Hepatocyte (in vitro differentiated cells): ENCODE results near the gene HOXB7.

Experiments
- CTCF ChIP-seq: fragments of 200-600 bp; sonication (generic); IDR thresholded peaks from 2 replicates; pipeline ENCODE4 v1.5.1; 2016; ENCODE audit warnings: antibody characterized with exemption, mild to moderate bottlenecking; ENCODE audit not compliant: poor library complexity
- EZH2 ChIP-seq: fragments of 200-600 bp; sonication (generic); IDR thresholded peaks from 2 replicates; pipeline ENCODE4 v1.6.1; 2016; ENCODE audit warnings: antibody characterized with exemption, mild to moderate bottlenecking, borderline replicate concordance

- TF ChIP-seq CTCF = no peak
- peak; percentile 89 for TF ChIP-seq EZH2
Measured at GRCh38 chr17:48612456-48612853, 1.6 kb upstream of the HOXB7 start.
